HG03442 (cell line): ENCODE data around the gene LRRC59.
"Not testable (repeated sequence)": the region's sequence is repeated elsewhere in the genome, so short reads cannot be mapped to it uniquely, and the experiment has no call there.

Experiments used
- ATAC-seq: cut with Tn5 transposase; IDR thresholded peaks from one replicate; pipeline ENCODE4 v1.9.1; 2021; ENCODE audit warnings: mild to moderate bottlenecking, moderate library complexity; ENCODE audit not compliant: unreplicated experiment

The LRRC59 gene

DNA sequence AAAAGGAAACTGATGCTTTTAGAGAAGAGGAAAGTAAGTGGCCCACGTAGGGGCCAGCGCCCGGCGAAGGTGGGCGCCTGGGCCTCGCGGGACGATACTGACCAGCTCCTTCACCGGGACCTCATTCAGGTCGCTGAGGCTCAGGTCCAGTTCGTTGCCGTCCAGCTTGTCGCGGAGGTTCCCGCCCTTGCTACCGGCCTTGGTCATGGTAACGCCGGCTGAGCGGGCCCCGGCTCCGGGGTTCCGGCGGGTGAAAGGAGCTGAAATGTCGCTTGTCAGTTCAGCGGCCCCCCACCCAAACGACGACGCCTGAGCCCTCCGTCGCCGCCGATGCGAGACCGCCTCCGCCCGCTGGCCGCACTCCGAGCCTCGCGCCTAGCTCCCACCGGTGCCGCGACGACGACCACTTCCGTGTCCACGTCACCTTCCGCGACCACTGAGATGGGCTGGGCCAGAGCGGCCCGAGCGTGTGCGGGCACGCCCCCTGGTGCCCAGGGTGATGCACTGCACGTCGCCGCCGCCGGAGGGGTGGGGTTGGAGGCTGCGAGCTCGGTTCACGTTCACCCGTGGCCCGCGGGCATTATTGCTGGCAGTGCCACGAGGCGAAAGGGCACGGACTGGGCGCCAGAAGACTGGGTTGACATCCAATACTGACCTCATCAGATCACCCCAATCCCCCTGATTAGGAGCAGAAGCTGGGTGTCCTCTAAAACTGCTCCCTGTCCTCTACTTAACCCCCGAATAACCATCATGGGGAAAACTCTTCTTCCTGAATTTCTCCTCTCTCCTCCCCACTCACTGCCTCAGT, at the start of gene LRRC59:
Gene LRRC59, minus strand, starts transcription at position 413 of the 808 bp plus-strand sequence. Its CDS starts 206 bp downstream, at position 207.
- ATAC-seq, result peak; percentile 90

DNA sequence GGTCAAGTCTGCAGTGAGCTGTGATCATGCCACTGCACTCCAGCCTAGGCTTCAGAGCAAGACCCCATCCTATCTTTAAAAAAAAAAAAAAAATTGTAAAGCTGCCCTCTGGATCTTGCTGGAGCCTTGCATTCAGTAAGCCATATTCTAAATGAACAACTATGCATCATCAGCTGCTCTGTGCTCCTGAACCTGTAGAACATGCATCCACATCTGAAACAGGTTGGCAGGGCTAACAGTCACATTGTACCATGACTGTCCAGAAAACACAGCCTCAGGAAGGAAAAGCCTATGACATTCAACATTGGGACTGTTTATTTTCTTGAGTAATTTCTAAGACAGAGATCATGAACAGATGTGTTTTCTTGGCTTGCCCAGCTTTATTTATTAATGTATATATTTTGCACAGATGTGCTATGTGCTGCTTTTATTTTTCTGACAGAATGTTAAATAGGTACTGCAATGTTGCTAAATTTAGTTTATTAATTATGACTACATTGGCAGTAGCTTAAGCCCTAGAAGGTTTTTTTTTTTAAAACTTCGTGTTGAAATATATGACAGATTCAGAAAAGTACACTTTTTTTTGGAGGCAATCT, 48.5 kb upstream of the LRRC59 start:
- ATAC-seq, result no peak

DNA sequence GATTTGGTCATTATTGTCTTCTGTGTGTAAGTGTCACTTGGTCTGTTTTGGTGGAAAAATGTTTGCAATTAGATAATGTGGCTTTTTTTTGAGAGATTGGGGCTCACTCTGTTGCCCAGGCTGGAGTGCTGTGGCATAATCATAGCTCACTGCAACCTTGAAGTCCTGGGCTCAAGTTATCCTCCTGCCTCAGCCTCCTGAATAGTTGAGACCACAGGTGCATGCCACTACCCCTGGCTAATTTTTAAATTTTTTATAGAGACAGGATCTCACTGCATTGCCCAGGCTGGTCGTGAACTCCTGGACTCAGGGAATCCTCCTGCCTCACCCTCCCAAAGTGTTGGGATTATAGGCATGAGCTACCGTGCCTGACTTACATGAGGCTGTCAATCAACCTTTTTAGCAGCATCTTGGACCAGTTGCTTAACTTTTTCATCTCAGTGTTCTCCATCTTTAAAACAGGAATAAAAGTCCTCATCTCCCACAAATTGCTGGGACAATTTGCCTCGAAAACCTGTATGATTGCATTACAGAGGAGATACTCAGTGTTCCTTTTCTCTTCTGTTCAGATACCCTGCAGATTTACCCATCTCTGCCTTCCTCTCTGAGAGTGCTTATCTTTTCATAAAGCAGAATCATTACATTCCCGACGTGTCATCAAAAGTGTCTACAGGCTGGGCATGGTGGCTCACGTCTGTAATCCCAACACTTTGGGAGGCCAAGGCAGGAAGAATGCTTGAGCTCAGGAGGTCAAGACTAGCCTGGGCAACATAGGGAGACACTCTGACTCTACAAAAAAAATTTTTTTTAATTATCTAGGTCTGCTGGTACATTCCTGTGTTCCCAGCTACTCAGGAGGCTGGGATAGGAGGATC, 47.8 kb upstream of the LRRC59 start:
- ATAC-seq, result no peak

DNA sequence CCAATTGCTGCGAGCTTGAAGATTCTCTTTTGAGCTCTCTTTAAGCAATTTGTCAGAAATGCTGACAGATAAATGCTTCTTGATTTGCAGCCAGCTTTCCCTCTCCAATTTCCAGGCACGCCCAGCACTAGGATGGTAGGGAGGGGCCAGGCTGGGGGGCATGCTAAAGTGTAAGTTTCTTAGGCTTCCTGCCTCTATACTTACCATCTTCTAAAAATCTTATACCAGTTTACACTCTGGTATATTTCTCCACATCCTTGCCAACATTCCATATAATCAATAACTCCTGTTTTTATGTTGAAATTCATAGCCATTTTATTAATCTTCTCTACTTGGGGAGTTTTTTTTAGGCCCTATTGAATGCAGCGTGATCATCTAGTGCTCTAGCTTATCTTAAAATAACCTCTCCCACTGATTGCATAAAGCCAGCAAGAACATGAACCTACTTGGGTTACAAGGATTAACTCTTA, 46.2 kb upstream of the LRRC59 start:
- ATAC-seq, result no peak

DNA sequence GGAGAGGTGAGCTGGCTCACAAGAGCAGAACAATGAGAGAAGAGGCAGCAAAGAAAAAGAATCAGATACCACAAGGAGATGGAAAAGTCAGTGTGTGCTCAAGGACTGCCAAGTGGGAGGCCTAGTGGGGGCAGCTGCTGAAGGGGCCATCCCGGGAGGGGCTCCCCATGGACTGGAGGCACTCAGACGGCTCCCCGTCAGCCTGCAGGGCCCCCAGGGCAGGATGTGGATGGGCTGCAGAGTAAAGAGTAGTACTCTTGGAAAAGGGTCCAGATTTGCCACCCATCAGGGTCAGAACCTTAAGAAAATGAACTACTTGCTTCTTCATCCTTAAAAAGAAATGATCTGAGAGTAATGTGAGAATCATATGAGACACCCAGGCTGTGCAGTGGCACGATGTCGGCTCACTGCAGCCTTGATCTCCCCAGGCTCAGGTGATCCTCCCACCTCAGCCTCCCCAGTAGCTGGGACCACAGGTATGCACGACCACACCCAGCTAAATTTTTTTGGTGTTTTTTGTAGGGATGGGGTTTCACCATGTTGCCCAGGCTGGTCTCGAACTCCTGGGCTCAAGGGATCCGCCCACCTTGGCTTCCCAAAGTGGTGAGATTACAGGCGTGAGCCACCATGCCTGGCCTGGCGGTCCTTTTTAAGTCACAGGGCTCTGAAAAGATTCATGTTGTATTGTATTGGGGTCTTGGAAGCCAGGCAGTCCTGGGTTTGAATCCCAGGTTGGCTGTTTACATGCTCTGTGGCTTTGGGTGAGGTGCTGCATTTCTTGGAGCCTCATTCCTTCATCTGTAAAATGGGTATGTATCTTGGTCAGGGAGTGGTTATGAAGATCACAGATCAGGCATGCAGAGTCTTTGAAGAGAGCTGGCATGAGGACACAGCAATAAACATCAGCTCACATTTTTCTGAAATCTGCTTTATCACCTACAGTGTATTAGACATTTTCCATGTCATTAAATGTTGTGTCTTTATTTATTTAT, 43.8 kb upstream of the LRRC59 start:
- no peak for ATAC-seq

DNA sequence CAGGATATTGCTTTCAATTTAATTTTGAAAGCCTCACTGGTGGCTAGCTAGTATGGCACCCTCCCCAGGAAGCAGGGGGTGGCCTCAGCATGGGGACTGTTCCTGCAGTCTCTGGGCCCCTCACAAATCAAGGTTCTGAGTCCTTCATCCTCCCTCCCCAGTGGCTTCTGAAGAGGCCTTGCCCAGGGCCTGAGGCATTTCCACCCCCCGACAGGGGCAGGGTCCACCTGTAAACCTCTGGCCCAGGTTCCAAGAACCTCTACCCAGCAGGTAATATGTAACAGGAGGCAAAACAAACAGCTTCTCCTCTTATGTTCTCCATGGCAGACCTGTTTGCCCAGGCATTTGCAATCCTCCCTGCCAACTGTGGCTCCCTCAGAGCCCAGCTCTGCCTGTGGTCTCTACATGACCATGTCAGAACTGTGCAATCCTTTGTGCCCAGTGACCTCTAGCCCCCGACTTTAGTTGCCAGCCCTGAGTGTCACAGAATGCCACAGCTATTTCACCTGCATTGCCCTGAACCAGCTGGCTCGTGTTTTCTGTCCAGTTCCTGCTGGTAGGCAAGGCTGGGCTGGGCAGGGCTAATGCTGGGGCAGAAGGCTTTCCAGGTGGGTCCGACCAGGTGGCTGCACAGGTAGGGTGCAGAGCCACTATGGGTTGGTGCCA, 43.0 kb upstream of the LRRC59 start:
- no peak for ATAC-seq

DNA sequence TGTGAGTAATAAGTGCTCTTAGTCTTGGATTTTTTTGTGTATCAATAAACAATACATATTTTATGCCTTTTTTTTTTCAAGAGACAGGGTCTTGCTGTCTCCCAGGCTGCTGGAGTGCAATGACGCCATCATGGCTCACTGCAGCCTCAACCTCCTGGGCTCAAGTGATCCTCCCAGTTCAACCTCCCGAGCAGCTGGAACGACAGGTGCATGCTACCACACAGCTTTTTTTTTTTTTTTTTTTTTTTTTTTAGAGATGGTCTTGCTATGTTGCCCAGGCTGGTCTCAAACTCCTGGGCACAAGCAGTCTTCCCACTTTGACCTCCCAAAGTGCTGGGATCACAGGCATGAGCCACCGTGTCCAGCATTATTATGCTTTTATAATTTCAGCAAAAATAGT, 41.7 kb upstream of the LRRC59 start:
- ATAC-seq, result no peak

DNA sequence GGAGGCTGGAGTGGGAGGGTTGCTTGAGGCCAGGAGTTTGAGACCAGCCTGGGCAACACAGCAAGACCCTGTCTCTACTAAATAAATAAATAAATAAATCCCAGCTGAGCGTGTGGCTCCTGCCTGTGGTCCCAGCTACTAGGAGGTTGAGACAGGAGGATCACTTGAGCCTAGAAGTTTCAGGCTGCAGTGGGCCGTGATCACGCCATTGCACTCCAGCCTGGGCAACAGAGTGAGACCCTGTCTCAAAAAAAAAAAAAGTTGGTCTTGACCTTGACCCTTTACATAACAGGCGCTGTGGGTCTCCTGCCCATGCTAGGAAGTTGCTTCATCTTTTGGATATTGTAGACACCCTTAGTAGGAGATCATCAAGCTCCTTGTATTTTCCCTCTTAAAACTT, 40.1 kb upstream of the LRRC59 start:
- ATAC-seq, result no peak

DNA sequence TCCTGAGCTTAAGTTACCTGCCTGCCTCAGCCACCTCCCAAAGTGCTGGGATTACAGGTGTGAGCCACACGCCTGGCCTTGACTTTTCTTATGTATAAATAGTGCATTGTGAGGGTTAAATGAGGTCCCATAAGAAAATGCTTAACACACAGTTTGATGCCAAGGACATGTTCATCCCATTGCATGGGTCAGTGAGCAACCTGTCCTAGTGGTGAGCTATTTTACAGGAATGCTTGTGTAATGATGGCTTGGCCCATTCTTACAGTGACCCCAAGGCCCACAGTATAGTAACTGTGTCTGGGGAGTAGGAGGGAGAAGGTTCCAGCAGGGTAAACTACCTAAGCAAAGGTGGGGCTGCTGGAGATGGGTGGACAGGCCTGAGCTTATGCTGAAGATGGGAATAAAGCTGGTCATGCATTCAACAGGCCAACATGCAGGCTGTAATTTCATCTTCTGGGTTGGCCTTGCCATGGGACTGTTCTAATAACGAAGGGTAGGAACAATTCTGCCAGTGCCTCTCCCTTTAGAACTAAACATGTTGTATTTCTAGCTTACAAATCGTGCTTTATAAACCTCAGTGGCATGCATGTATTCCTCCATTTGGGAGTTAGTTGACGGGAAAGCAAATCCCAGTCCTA, 34.9 kb upstream of the LRRC59 start:
- no peak for ATAC-seq

DNA sequence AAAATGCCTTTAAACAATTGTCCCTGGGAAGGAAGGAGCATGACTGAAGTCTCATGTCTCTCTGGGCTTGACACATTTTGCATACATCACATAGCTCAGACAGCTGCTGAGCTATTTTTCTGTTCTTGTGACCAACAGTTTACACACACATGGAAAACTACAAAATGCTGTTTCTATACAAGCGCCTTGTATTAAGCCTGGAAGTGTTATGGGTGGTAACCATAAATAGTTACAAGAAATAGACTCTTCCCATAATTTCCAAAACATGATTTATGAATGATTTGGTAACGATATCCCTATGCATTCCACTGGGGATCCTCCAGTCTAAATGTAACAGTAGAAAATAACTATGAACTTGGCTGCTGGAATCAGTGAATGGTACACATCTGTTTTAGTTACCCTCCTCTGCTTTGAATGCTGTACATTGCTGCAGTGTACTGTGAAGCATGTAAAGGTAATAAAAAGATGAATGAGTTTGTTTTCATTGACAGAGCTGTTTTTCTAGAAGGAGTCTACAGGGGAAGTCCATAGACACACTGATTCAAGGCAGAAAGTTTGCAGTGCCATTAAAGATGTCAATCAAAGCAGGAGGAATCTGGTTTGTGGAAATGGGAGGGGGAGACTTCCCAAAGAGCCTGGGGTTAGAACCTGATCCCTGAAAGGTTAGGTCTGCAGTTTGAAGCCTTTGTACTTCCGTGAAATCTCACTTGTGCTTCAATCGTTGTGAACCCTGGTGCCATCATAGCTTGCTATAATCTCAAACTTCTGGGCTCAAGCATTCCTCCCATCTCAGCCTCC, 33.7 kb upstream of the LRRC59 start:
- ATAC-seq, result no peak

DNA sequence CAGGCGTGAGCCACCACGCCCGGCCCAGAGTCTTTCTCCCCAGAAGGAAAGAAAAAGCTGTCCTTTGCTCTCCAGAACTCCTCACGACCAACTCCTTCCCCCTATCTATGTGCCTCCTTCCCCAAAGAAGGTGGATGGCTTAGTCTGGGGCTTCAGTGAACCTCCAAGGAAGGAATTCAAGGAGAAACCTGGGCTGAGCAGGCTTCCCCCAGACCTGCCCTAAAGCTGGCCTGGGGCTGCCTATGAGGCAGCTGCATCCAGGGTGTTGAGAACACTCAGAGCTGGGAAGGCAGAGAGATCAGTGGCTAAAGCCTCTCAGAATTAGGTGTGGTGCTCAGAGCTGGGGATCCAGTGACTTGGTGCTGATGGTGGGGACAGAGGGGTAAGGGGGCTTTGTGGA, 32.5 kb upstream of the LRRC59 start:
- no peak for ATAC-seq

DNA sequence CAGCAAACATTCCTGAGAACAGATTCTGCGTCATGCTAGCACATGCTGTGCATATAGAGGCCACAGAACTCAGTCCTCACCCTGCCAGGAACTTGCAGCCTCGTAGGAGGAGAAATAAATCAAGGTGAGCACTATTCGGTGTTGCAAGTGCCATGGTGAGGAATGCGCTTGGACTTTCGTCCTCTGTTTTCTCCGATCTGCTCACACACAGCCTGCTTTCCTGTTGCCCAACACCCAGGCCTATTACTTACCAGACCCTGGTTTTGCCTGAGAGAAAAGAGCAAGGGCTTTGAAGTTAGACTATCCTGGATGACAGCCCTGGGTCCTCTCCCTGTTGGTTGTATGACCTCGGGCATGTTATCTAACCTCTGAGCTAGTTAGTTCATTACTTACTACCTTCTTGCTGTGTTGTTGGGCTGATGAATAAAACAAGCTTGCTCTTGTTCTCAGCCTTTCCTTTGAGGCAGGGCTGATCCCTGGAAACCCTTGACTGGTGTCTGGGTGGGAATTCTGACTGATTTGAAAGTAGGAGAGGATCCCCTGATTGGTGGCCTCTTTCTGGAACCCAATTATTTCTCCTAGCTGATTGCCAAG, 31.6 kb upstream of the LRRC59 start:
- ATAC-seq, result no peak

DNA sequence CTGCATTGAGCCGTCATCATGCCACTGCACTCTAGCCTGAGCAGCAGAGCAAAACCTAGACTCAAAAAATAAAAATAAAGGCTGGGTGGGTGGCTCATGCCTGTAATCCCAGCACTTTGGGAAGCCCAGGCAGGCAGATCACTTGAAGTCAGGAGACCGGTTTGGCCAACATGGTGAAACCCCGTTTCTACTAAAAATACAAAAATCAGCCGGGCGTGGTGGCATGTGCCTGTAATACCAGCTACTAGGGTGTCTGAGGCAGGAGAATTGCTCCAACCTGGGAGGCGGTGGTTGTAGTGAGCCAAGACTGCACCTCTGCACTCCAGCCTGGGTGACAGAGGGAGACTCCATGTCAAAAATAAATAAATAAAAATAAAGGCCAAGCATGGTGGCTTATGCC, 30.8 kb upstream of the LRRC59 start:
- not testable (repeated sequence) for ATAC-seq

DNA sequence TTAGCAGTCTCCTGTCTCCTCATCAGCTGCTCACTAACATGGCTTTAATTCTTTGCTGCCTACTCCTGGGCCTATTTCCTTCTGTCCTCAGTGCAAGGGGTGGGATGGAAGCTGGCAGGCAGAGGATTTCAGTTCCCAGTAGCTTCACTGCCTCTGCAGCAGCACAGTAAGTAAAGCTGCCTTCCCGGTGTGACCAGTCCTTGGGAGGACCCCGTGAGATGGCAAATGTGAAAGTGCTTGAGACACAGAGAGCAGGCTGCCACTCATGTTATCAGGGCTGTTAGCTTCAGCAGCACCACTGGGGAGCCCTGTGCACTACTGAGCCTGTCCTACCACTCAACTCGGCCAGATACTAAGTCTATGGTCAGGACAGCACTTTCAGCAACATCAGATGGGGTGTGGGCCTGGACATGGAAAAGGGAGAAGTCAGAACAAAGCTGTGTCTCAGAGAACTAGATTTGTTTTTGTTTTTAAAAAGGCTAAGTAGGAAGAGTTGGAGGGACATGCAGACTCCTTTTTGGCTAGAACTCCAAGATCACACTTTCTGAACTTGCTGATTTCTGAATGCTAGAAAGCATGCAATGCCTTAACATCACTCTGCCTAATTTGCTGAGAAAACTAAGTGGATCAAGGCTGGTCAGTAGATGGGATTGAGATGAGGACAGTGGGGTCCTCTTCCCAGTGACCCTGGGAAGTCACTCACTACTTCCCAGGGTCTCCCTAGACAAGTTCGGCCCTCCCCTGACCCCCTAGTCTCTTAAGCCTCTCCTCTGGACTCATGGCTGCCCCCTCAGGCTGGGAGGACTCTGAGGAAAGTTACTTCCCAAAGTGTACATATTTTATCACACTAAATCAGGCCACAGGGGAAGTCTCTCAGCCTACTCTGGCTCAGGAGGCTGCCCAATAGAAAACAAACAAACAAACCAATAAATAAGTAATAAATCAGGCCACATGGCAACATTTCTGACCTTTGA, 29.8 kb upstream of the LRRC59 start:
- ATAC-seq, result no peak

DNA sequence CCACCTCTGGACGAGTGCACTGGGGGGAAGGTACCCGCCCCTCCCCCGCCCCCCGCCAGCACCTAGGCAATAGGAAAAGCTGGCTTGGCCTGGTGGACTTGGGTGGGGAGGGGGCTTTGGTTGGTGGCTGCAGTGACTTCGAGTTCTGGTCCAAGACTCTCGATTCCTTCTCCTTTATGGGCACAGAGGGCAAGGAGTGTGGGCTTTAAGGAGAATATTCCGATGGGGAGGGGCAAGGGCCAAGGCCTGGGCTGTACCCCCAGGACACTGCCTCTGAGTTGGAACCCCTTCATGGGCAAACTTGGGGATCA, 29.1 kb upstream of the LRRC59 start:
- no peak for ATAC-seq

DNA sequence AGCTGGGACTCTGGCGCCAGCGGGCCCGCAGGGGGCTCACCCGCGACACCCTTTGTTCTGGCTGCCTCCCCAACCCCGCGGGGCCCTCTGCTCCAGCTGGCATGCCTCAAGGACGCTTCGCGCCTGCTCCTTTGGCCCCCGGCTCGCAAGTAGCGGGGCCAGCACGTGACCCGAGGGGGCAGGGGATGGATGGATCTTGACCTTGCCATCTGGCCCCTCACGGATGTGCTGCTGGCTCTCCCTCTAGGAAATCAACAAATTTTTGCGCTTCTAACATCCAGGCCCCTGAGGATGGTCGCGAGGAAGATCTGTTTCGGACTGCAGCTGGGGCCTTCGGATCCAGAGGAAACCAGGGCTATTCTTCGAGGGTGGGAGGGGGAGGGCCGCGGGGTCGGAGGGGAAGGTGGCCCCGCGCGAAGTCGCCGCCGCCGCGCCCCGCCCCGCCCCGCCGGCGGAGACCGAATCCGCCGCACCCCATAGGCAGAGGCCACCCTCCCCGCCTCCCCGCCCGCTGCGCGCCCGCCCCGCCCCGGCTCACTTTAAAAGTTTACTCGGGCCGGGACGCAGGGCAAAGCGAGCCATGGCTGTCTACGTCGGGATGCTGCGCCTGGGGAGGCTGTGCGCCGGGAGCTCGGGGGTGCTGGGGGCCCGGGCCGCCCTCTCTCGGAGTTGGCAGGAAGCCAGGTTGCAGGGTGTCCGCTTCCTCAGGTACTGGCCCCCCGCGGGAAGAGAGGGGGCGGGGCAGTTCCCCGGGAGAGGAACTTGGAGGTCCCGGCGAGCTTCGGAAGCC, 28.6 kb upstream of the LRRC59 start, which contains the start of gene ACSF2:
Gene ACSF2, plus strand, starts transcription at position 537 of the 790 bp plus-strand sequence. Its CDS starts 44 bp downstream, at position 581.
- ATAC-seq, result peak; percentile 42
